Measurements from ENCODE around the gene NDUFA13. TPM values are rescaled to one million over a fixed set of nuclear protein-coding genes. Genes with fewer than 3 reads are reported as not detected.

NDUFA13 gene
- total RNA-seq, 1 experiment from 2014 or later, result 489 TPM

DNA sequence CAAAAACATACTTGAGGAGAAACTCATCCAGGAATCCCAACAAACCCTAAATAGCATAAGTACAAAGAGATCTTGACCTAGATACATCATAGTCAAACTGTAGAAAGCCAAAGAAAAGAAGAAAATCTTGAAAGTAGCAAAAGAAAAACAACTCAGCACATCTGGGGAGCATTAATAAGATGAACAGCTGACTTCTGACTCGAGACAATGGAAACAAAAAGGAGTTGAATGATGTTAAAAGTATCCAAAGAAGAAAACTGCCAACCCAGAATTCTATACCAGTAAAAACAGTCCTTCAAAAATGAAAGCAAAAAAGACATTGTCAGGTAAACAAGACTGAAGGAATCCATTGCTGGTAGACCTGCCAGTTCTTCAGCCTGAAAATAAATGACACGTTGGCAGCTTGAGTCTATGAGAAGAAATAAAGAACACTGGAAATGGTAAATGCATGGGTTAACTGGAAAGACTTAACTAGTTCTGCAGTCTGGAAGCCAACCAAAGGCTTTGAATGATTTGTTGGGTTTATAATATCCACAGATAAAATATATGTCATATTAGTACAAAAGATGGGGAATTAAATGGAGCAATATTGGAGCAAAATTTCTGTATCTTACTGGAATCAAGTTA lies 47.5 kb upstream of the NDUFA13 start:
- H2BK20ac ChIP-seq (ENCODE audit: low read depth, low read length, poor library complexity, severe bottlenecking), result no peak overlapping the region
- H2AFZ ChIP-seq (ENCODE audit: low read length), result no peak overlapping the region
- DNase-seq, result no peak
- no peak overlapping the region for H3T11ph ChIP-seq (ENCODE audit: low read length)
- no peak overlapping the region for H3K9ac ChIP-seq (ENCODE audit: extremely low read depth, insufficient read length, low read length)
- no CpG with 5 or more reads among the region's 2 CpGs for WGBS (ENCODE audit: extremely low coverage, insufficient read length, low lambda C conversion rate)
- peaks cover 47 to 66% (median 52%) of the 10 kb centered on the region in 3 experiments for H3K36me3 Mint-ChIP-seq (ENCODE audit: insufficient read depth in 1 of 3, low read depth in 3 of 3)
- no peak overlapping the region for H2BK120ac ChIP-seq (ENCODE audit: low read depth, low read length, poor library complexity, severe bottlenecking)
- H3K27ac ChIP-seq (ENCODE audit: insufficient read length, low read depth, low read length), result no peak overlapping the region
- peaks cover 22 to 27% of the 10 kb centered on the region in 2 experiments for H3K4me1 Mint-ChIP-seq
- H3K27ac Mint-ChIP-seq, result no peak overlapping the region
- TF ChIP-seq, protein P1, sequence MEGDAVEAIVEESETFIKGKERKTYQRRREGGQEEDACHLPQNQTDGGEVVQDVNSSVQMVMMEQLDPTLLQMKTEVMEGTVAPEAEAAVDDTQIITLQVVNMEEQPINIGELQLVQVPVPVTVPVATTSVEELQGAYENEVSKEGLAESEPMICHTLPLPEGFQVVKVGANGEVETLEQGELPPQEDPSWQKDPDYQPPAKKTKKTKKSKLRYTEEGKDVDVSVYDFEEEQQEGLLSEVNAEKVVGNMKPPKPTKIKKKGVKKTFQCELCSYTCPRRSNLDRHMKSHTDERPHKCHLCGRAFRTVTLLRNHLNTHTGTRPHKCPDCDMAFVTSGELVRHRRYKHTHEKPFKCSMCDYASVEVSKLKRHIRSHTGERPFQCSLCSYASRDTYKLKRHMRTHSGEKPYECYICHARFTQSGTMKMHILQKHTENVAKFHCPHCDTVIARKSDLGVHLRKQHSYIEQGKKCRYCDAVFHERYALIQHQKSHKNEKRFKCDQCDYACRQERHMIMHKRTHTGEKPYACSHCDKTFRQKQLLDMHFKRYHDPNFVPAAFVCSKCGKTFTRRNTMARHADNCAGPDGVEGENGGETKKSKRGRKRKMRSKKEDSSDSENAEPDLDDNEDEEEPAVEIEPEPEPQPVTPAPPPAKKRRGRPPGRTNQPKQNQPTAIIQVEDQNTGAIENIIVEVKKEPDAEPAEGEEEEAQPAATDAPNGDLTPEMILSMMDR (conservative IDR thresholded peaks at IDR 0.05), result no peak
- no peak overlapping the region for H2AK5ac ChIP-seq (ENCODE audit: insufficient read length, low read length)
- no peaks in the 10 kb centered on the region for H3K79me1 ChIP-seq (ENCODE audit: insufficient read depth, low read depth, low read length, poor library complexity, severe bottlenecking)
- no peak overlapping the region for H2BK12ac ChIP-seq (ENCODE audit: insufficient read length, low read depth, low read length)
- no peak overlapping the region for H3K18ac ChIP-seq (ENCODE audit: insufficient read length, low read depth, low read length)
- H3K4me3 Mint-ChIP-seq, result no peak overlapping the region; a peak in 1 of 5 replicates
- no peak overlapping the region for H3K4me2 ChIP-seq (ENCODE audit: insufficient read depth, insufficient read length, low read length)
- H3K9me3 ChIP-seq (ENCODE audit: control insufficient read depth, low read depth, low read length), result peaks cover 13% of the 10 kb centered on the region
- no peak overlapping the region for H4K5ac ChIP-seq (ENCODE audit: insufficient read length, low read depth, low read length)
- no peak overlapping the region for H3K23ac ChIP-seq (ENCODE audit: insufficient read length, low read depth, low read length)
- H3K23me2 ChIP-seq (ENCODE audit: insufficient read length, low read depth, low read length, poor library complexity, severe bottlenecking), result no peaks in the 10 kb centered on the region
- H3K4me1 ChIP-seq (ENCODE audit: insufficient read depth, low read length), result no peaks in the 10 kb centered on the region; the same call in 1 of the 2 replicates
- H3K14ac ChIP-seq (ENCODE audit: insufficient read depth, low read length), result no peak overlapping the region
- no peak overlapping the region for H3K56ac ChIP-seq (ENCODE audit: insufficient read length, low read depth, low read length)
- no peaks in the 10 kb centered on the region for H3K27me3 ChIP-seq (ENCODE audit: insufficient read depth, low read length)
- peaks cover 12% of the 10 kb centered on the region; the same call in 1 of the 2 replicates for H3K79me2 ChIP-seq (ENCODE audit: insufficient read depth, low read length)
- no peak overlapping the region for H4K8ac ChIP-seq (replicated peaks; ENCODE audit: insufficient read length, low read depth, low read length)
- no peak overlapping the region for H4K91ac ChIP-seq (ENCODE audit: insufficient read length, low read depth, low read length)
- no peak overlapping the region for H2BK5ac ChIP-seq (ENCODE audit: insufficient read length, low read length)
- no peak overlapping the region for H2BK15ac ChIP-seq (ENCODE audit: low read depth, low read length)
- H3K27me3 Mint-ChIP-seq (ENCODE audit: low read depth), result no peaks in the 10 kb centered on the region; the same call in 1 of the 2 replicates
- no peaks in the 10 kb centered on the region for H4K20me1 ChIP-seq (ENCODE audit: control insufficient read depth, insufficient read depth, insufficient read length)
- peaks cover 29 to 33% of the 10 kb centered on the region in 2 experiments for H3K9me3 Mint-ChIP-seq
- H3K4ac ChIP-seq (ENCODE audit: low read depth, low read length), result no peak overlapping the region

All from H9 (cell line).